Stimulated activated CD4-positive, alpha-beta T cell treated with anti-CD3 and anti-CD28 coated beads, Interleukin-15, amount 100 ng/mL, for 48 hours (primary cell): Measurements from ENCODE around the gene MAMDC2.
"Not testable (repeated sequence)": the region's sequence is repeated elsewhere in the genome, so short reads cannot be mapped to it uniquely, and the experiment has no call there.

Source experiments
- DNase-seq, 2 donors: peaks; one replicate each; pipeline ENCODE4 v3.0.0-alpha.2; 2020; ENCODE audit warnings: low read depth in 2 of 2

The MAMDC2 gene

DNA sequence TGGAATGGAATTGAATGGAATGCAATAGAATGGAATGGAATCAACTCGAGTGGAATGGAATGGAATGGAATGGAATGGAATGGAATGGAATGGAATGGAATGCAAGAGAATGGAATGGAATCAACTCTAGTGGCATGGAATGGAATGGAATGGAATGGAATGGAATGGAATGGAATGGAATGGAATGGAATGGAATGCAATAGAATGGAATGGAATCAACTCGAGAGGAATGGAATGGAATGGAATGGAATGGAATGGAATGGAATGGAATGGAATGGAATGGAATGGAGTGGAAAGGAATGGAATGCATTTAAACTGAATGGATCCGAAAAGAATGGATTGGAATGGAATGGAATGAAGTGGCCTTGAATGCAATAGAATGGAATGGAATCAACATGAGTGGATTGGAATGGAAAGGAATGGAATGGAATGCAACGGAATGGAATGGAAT, 5.5 kb upstream of the MAMDC2 start:
- not testable (repeated sequence) for DNase-seq

DNA sequence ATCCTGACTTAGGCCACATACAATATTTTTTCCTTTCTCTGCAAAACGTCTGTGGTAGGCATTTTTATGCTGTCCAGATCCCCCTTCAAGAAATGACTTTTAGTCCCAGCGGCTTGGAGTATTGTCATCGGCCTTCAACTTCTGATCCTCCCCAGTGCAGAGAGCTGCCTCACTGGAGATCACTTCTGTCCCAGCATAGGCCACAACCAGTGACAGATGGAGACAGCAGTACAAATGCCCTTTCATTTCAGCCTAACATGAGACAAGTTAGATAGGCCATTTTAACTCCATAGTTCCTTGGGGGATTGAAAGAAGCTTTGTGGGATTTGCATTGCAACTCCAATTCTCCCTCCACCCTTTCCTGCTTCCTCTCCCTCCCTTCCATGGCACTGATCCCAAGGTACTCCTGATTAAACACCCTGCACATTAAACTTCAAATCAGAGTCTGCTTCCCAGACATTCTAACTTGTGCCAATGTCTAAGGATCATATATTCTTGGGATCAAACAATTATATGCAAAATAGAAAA, 3.2 kb upstream of the MAMDC2 start:
- DNase-seq = no peak

DNA sequence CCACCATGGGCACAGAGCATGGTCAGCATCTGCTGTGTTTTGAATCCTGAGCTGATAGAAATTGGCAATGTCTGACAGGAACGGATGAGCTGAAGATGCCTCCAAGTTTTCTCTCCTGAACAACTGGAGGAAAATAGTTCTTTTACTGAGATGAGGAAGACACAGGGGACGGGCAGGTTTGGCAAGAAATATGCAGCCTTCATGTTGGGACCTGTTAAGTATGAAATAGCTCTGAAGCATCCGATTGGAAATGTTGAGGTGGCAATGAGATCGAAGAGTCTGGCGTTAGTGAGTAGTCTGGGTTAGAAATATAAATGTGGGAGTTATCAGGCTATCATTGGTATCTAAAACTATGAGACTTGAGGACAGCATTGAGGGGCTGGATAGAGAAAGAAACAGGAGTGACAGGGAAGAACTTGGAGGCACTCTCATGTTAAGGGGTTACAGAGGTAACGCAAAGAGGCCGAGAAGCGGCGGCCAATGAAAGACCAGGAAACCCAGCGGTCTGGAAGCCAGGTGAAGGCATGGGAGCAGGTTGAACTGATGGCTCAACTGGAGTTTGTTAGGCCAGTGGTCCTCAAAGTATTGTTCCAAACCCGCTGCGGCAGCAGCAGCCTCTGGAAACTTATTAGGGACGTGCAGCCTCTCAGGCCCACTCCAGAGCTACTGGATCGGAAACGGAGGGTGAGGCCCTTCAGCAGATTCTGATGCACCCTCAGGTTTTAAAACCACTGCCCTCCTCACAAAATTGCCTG, 1.0 kb upstream of the MAMDC2 start:
- no peak for DNase-seq

DNA sequence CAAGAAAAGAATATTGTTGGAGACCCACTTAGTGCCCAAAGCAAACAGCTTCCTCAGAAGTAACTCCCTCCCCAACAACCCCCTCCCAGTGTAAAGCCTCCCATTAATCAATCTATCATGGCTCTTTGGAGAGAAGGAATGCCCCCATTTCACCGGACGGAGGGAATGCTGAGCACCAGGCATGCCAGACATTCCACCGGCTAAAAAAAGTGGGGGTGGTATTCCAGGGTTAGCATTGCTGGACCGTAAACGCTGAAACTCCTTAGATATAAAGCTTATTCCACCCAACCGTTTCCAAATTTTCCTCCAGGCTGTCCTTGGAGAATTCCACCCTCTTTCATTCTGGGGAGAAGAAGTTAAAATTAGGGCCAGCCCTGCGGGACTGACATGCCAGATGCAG, 363 bp upstream of the MAMDC2 start:
- no peak for DNase-seq

DNA sequence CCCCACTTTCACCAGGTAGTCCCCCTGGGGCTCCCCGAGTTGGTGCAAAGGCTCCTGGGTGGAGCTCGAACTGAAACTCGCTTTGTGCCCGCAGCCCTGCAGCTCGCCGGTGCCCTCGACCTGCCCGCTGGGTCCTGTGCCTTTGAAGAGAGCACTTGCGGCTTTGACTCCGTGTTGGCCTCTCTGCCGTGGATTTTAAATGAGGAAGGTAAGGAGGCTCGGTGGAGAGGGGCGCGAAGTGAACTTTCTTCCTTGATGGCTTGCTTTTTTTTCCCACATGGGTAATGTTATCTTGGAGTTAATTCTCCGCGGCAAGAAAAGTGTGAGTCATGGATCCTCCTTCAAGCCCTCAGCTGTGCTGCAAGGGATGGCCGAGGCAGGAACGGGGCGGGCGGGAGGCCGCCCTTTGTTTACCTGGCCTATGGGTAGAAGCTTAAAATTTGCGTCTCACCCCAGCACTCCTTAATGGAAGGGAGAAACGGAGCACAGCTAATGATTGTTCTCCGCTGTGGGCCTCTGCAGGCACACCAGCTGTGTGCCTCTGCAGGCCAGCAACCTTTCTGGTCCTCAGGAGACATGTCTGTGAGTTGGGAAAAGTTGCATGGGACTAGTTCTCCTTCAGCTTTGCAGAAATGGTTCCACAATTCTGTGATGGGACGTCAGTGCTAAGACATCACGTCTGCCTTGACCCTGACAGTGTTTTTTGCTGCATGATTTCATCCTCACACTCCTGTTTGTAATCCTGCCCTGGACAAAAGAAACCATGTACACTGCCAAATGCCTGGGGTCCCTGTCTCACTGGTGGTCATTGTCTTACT, 1.1 kb downstream of the MAMDC2 start:
- no peak for DNase-seq

DNA sequence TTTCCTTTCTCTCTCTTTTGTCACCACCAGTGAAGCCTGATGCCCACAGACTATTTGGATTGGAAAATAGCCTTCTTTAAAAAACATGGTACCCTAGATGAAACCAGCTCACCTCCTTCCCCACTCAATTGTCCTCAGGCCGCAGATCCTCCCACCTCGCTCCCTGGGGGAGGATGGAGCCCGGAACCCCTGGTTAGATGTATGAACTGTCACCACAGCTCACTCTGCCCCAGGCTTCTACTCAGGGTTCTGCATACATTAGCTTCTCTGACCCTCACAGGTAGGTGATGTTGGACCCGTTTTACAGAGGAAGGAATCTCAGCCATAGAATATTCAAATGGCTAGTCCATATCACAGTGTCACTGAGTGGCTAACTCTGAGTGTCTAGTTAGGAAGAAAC, 1.8 kb downstream of the MAMDC2 start:
- DNase-seq = no peak

DNA sequence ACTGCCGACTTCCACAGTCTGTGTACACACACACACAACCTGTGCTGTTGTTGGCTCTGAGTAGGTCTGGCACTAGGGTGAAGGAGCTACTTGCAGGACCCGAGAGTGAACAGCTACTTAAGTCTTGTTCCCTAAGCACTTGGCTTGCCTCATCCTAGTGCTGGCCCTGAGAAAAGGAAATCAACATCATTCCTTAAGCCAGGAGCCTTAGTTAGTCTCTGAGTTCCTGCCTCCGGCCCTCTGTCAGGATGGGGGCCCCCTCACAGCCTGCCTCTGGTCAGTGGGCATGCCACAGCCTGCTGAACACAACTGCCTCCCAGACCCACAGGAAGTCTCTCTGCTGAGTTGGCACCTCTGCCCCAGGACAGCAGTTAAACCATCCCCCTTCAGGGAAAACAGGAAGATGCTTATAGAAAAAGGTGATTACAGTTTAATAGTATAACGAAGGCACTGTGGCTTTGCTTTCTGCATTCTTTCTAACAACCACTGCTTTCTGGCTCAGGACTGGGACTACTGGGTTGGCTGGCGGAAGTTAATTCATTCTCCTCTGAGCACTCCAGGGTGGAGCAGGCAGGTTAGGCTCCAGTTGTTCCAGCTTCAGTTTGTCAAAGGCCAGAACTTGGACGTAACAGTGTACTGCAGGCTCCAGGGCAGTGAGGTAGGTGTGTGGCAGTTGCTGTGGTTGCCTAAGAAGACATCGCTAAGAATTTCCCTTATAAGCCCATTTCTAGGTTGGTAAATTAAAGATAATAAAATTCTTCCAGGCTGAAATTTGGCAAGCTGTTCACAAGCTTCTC, 2.8 kb downstream of the MAMDC2 start:
- no peak for DNase-seq

DNA sequence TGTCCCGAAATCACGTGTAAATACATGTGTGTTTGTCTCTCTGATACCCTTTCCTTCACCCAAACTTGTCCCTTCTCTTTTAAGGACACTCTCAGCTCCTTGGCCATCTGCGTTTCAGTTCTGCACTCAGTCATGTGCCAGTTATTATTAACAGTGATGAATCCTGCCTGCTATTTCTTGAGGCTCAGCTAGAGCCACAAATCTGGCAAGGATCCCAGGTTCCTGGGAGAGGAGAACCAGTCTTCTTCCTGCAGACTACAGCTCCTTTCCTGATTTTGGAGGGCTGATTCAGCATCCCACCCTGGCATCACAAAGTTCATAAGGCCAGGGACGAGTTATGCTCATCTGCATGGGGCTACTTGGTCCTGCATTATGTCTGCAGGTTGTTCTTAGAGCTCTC, 5.6 kb downstream of the MAMDC2 start:
- DNase-seq = no peak

DNA sequence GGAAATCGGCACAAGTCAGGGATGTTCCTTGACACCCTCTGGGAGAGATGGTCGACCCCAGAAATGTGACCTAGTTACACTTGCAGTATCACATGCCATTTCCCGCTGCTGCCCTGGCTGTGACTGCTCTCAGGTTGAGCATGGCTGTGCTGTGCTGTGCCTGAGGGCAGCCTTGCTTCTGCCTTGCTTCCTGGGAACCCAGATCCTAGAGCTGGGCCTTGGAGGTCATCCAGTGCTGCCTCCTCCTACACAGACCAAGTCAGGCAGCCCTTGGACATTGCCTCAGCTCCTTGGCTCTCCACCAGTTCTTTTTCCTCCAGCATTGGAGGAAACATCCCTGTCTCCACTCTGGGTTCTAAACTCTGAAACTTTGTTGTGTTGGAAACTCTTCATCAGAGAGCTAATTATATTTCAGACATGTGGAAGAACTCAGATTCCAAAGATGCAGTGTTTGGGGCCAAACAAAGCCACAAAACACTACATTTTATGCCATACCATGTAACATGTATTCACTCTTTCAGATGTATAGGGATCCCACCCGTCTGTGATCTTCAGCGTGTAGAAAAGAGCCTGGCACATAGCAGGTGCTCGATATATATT, 6.1 kb downstream of the MAMDC2 start:
- DNase-seq = no peak

DNA sequence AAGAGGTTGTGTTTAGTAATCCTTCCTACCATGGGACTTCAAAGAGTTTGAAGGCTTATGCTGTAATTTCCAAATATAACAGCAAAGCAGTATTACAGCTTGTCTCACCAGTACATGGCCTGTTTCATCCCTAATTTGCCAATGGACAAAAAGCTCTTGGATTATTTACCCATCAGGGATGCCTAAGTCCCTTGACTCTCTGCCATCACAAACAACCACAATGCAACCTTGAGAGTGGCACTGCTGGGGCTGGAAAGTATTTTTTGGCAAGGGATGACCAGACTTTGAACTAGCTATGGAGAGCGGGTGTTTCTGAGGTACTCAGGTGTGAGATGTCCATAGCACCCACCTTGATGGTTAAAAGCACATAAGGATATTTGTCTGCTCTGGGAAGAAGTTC, 9.1 kb downstream of the MAMDC2 start:
- DNase-seq = no peak

DNA sequence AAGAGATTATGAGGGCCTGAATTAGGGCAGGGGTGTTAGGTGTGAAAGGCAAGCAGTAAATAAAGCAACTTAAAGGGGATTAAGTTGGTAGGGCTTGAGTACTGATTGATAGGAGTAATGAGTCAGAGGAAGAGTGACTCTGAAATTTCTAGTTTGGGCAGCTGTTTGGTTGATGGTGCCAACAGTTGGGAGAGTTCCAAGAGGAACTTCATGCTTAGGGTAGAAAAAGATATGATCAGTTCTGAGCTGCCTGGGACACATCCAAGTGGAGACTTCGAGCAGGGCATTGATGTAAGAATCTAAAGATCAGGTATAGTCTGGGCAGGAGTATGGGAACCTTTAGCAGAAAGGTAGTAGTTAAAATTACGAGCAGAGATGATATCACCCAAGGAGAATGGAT, 10.2 kb downstream of the MAMDC2 start:
- DNase-seq = no peak

DNA sequence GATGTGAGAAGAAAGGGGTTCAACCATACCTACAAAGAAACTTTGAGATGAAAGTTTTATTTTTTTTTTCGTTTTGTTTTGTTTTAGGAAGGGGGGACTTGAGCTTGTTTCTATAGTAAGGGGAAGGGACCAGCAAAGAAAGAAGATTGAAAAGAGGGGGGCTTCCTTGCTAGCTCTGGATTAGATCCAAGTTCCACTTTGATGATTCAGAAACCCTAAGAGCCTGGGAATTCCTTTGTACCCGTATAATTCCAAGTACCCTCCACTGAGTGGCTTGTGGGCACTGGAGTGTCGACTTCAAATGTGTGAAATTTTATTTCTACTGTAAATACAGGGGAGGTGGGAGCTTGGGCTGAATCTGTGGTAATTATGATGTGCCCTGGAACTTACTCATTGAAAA, 10.9 kb downstream of the MAMDC2 start:
- DNase-seq = no peak

DNA sequence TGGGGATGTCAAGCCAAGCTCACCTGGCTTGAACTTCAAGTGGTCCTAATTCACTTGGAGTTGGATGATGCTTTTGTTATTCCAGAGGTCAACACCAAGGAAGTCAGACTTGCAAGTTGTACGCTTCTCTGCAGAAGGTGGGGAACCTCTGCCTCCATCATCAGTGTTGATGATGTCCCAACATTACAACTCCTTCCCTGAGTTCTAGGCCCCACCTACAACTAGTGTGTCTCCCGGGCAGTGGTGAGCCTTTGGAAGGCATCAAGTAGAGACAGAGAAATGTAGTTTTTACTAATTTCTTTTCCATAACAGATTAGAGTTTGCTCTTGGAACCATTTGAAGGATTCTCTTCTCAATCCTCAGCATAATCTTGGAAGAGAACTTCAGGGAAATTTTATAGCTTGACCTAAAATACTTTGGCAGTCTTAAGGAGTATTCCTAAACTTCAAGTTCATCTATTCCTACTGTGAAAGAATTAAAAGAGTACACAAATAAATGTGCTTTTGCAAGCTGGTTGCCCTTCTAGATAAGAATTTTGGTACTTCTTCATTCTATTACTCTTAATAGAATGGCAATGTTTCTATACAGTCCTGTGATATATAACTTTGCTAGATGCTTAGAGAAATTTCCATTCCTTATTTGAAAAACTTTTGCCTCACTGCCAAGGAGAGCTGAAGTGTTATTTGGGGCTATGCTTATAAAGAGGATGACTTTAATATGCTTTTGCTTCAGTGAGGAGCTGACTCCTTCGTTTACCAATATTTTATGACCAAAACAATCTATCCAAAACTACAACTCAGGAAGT, 12.0 kb downstream of the MAMDC2 start:
- DNase-seq = no peak

DNA sequence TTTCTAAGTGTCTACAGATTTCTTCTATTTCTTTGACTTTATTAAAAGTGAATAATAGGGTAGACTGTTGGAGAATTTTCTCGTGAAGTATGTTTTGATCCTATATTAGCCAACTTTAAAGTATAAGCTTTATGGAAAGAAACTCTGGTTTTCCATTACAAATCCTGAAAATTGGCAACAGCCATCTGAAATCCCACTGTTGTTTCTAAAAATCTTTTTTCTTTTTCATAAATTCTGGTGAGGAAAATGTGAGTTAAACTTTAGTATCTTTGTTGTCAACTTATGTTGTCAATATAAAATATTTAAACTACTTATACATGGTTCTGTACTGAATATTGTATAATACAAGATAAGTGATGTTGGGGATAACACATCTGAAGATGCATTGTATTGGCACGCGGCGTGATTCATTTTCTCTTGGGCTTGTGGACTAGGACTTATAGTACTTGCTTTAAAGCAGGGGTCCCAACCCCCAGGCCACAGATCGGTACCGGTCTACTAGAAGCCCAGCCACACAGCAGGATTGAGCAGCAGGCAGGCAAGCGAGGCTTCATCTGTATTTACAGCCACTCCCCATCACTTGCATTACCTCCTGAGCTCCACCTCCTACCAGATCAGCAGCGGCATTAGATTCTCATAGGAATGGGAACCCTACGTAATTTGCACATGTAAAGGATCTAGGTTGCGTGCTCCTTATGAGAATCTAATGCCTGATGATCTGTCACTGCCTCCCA, 12.7 kb downstream of the MAMDC2 start:
- DNase-seq = no peak

DNA sequence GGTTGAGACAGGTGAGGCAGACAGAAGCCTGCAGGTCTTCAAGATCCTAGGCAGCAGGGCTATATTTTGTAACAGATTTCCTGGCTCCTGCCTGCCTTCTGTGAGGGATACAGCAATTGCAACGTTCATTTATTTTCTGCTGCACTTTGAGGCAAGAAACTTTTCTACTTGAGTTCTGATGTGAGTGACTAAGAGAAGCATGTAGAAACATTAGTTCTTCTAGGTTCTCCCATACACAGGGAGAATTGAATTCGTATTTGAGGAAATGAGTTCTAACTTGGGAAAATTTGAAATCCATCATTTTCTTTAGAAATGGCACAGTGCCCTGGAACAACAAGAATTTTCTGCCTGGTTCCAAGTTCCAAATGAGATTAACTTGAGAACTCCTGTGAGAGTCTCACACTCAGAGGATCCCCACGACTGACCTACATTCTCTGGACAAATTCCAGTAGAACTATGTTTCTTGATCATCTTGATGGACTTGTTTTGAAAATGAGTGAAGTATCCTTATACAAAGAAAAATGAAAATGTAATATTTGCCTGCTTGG, 15.0 kb downstream of the MAMDC2 start:
- no peak for DNase-seq

DNA sequence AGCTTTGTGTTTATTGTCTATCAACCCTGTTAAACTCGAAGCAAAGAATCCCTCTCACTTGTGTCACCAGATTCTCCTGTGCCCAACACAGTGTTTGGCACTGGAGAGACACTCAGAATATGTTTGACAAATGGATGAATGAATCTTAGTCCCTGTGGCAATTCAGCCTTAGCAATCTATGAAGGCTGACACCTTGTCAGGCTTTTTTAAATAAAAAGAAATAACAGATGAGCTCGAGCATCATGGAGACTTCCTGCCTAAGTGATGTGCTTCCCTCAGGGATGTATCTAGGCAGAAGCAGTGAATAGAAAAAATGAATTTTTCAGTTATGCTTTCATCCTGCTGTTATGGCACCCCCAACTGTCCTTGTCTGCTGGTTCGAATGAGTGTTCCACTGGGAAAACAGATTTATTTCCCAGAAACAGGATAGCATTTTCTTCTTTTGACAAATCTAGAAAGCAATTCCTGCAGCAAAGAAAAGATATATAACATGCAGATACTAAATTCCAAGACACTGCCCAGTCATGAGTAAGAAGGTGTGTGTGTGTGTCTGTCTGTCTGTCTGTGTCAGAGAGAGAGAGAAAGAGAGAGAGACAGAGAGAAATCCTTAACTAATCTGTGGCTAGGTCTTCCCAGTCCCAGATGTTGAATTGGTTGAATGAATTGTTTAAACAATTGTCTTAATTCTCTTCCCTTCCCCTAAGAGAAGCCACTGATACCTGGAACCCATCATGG, 16.7 kb downstream of the MAMDC2 start:
- DNase-seq = no peak

DNA sequence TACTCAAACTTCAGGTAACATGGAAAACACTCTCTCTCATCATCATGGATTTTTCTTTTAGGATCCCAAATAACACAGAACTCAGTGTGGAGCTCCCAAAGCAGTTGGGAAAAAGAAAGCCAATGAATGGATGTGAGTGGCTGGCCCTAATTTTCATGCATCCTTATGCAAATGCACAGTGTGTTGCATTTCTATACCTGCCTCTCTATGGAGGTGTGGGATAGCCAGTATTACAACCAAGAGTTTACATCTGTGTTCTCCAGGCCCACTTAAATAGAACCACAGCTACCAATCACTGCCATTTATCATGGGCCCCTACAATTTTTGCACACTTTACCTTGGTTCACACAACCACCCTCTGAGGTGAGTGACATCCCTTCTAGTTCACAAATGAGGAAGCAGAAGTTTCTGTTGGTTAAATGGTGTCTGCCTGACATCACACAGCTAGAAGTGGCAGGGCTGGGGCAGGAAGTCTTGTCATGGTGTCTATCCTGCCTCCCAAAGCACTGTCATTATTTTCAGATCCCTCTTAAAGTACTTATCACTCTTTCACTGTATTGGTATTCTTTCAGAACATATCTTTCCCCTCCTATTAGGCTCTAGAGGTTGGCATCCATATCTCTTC, 17.3 kb downstream of the MAMDC2 start:
- no peak for DNase-seq

DNA sequence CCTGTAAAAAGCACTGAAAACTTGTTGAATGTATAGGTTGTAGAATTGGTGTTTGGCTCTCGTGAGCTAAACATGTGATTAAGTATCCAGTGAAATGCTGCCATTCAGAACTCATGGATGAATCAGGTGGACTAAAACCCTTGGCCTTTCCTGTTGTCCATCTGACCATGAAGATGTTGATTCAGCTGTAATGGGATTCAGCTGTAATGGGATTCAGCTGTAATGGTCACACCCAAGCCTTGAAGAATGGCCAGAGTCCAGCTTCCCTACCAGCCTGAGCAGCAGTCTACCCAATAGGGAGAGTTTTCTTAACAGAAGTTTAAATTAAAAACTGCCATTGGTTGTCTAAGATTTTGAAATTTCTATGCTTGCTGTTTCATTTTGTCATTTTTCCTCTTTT, 18.1 kb downstream of the MAMDC2 start:
- DNase-seq = no peak

DNA sequence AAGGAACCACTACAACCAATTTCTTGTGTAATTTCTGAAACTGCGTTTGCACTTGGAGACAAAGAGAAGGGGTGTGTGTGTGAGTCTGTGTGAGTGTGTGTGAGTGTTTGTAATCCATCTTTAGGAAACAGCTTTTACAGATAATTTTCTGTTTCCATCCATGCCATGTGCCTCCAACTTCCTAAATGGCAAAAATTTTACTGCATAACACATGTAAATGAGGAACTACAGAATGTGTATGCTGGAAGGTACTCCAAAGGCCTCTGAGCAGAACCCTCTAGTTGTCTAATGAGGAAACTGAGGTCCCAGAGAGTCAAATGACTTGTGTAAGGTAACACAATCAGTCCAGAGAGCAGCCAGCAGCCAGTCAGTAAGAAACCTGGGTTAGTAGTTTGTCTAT, 20.8 kb downstream of the MAMDC2 start:
- DNase-seq = no peak
